ENCODE data around the gene PTPRB. TPM values are rescaled to one million over a fixed set of nuclear protein-coding genes. Genes with fewer than 3 reads are reported as not detected.

PTPRB gene
- total and polyA plus RNA-seq, 2 of the 4 experiments (the other 2 are of a cell fraction) = 4.1 to 6.5 TPM

DNA sequence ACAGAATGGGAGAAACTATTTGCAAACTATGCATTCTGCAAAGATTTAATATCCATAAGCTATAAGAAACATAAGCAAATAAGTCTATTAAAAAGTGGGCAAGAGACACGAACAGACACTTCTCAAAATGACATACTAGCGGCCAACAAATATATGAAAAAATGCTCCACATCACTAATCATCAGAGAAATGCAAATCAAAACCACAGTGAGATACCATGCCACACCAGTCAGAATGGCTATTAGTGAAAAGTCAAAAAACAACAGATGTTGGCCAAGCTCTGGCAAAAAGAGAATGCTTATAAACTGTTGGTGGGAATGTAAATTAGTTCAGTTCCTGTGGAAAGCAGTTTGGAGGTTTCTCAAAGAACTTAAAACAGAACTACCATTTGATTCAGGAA, 149.8 kb downstream of the PTPRB start:
- no peak overlapping the region for H2BK120ac ChIP-seq (ENCODE audit: low read depth, low read length)
- no TSS peak for BruUV-seq (replicated peaks)
- H3K27ac ChIP-seq (ENCODE audit: insufficient read depth, low read length) = no peak overlapping the region
- H3K4ac ChIP-seq (ENCODE audit: low read depth, low read length) = no peak overlapping the region
- no peak overlapping the region for H4K5ac ChIP-seq (ENCODE audit: low read depth, low read length)
- intact Hi-C loops (cut with micrococcal nuclease) (no loop called here), dilution Hi-C loops (cut with HindIII; ENCODE audit: low sequenced_read_pairs, unreplicated experiment) (no loop called here), in situ Hi-C loops (cut with MboI; ENCODE audit: low sequenced_read_pairs) (no loop called here)
- TF ChIP-seq RFX5 (IDR thresholded peaks at IDR 0.05; ENCODE audit: low read depth, low read length) (no peak), CEBPB (IDR thresholded peaks at IDR 0.05; ENCODE audit: low read depth, low read length) (no peak)
- H3K56ac ChIP-seq (ENCODE audit: extremely low read depth, insufficient read depth, low read length) = no peak overlapping the region
- no peak overlapping the region for H3K4me3 ChIP-seq (ENCODE audit: insufficient read depth, low read depth, low read length)
- no peaks in the 10 kb centered on the region for H3K9me3 ChIP-seq (ENCODE audit: control insufficient read depth, insufficient read depth, low read length)
- no peaks in the 10 kb centered on the region for H3K4me1 ChIP-seq (ENCODE audit: control insufficient read depth, insufficient read depth, low read length)
- H2BK20ac ChIP-seq (ENCODE audit: low read depth, low read length) = no peak overlapping the region
- POLR2A ChIA-PET (ENCODE audit: unreplicated experiment) = no interaction called here
- H4K8ac ChIP-seq (ENCODE audit: low read depth in 2 of 2, low read length in 2 of 2) = no peak overlapping the region
- H2AK5ac ChIP-seq (ENCODE audit: low read depth, low read length) = no peak overlapping the region
- H3K9ac ChIP-seq (ENCODE audit: low read depth, low read length) = no peak overlapping the region
- no peak overlapping the region for H3K23ac ChIP-seq (ENCODE audit: low read depth, low read length)
- no peaks in the 10 kb centered on the region for H4K20me1 ChIP-seq (ENCODE audit: insufficient read depth, low read length)
- H3K27me3 ChIP-seq (ENCODE audit: control insufficient read depth, insufficient read depth, low read length) = no peaks in the 10 kb centered on the region
- no peaks in the 10 kb centered on the region for H3K9me1 ChIP-seq (ENCODE audit: insufficient read depth, low read length)
- CTCF ChIA-PET = no interaction called here
- DNase-seq (no peak), ATAC-seq (ENCODE audit: low read depth) (no peak)
- no CpG with 5 or more reads among the region's 2 CpGs for WGBS, 2 experiments (ENCODE audit: extremely low coverage in 2 of 2, insufficient read length in 1 of 2)
- H2AFZ ChIP-seq (replicated peaks; ENCODE audit: low read length, poor library complexity) = no peak overlapping the region
- H3K79me1 ChIP-seq (ENCODE audit: low read depth in 1 of 2, low read length in 2 of 2) = no peaks in the 10 kb centered on the region
- H4K91ac ChIP-seq (ENCODE audit: insufficient read depth, low read depth, low read length) = no peak overlapping the region
- no peak overlapping the region for H3K18ac ChIP-seq (ENCODE audit: low read depth, low read length)
- H3K4me2 ChIP-seq (ENCODE audit: low read depth, low read length) = no peak overlapping the region
- no peaks in the 10 kb centered on the region for H3K36me3 ChIP-seq (ENCODE audit: control insufficient read depth, insufficient read depth, low read length)
- H2BK5ac ChIP-seq (ENCODE audit: low read depth, low read length, poor library complexity, severe bottlenecking) = no peak overlapping the region
- H3K14ac ChIP-seq (replicated peaks; ENCODE audit: low read depth, low read length) = no peak overlapping the region
- H2BK15ac ChIP-seq (ENCODE audit: low read depth, low read length) = no peak overlapping the region
- no peak overlapping the region for H2AK9ac ChIP-seq (replicated peaks; ENCODE audit: low read depth, low read length, poor library complexity)
